HG03196 (cell line): ENCODE data around the gene NME9.

Source experiments
- ATAC-seq: cut with Tn5 transposase; IDR thresholded peaks from one replicate; pipeline ENCODE4 v1.9.1; 2021; ENCODE audit not compliant: unreplicated experiment

NME9 gene

DNA sequence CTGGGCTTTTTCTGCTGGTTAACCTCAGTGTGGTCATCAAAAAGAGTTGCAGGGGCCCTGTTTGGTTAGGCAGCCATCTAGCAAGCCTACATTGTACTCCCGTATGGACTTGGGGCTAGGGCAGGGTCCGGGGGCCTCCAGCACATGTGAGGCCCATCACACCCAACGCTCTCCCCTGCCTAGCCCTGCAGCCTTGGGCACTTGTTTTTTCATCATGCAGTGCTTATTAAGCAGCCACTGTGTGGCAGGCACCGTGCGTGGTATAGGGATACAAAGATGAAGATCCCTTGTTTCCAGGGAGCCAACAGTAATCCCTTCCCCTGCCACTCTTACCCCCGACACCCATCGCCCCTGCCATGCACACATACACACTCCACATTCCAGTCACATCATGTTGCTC, 32.9 kb upstream of the NME9 start:
- ATAC-seq, result no peak

DNA sequence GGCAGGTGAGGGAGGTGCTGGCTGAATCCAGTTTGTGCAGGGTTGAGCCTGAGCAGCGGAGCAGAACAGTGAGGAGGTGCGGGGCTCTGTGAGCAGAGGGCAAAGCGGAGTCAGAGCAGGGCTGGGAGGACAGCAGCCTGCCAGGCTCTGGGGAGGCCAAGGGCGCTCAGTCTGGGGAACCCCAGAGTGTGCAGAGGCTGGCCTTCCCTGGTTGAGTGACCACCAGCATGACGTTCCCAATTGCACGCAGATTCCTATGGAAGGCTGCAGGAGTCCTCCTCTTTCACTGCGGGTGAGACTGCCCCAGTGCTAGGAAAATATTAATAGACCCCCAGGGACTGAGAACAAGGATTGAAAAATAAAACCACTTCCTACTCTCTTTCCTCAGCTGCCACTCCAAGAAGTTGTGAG, 31.9 kb upstream of the NME9 start:
- no peak for ATAC-seq

DNA sequence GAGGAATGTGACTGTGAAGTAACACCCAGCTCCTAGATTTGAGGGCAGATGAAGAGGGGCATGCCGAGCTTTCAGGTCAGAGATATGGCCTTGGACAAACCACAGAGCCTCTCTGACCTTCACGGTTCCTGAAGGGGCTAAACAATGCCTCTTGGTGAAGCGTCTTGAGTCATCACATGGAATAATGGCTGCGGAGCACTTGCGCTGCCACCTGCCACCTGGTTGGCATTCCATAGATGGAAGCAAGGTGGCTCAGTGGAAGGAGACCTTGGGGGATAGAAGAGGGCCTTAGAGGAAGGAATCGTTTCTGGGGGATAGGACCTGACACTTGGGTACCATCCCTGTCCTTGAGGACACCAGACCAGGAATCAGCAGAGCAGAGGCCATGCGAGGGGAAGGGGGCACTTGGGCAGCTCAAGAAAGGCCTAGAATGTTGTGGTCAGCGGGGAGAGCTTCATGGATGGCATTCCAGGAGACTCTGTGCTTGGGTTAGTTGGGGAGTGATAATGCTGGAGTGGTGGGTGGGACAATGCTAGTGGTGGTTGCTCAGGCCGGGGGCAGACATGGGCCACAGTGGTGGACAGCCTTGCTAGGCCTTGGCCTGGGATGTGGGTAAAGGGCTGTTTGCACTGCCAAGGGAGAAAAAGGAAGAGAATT, 31.3 kb upstream of the NME9 start:
- ATAC-seq, result no peak

DNA sequence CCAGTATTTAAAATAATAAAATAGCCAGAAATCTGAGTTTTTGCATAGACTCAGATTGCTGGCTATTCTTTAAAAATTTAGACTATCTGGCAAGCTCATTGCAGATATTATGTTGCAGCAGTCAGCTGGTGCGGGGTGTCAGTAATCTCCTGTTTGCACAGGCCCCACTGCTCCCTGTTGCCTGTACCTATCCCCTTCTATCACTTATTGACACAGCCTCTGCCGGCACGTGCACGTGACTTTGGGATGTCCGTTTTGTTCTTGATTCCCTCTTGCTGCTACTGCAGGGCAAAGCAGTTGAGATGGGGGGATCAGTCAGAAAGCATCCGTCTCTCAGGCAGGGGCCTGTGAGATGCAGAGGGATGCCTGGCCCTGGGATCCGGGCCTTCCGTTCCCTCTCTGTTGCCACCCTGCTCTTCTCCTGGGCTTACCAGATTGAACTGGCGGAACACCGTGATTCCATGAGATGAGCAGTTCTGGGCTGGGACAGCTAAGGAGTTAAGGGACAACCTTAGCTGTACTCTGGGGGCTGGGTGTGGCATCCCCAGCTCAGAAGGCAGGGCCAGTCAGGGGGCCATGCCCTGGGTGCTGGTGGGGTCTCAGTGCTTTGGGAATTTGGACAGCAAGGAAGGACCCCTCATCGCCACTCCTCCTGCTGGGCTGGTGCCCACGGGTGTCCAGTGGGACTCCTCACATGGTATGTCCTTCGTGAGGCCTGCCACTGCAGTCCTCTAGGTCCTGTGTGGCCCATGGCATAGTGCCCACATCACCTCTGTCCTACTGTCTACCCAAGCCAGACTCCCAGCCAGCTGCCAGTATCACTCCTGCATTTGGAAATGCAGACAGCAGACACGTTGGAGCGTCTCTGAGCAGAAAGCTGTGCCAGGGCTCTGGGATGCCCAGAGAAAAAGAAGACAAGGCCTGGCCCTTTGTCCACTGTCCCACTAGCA, 30.5 kb upstream of the NME9 start:
- no peak for ATAC-seq

DNA sequence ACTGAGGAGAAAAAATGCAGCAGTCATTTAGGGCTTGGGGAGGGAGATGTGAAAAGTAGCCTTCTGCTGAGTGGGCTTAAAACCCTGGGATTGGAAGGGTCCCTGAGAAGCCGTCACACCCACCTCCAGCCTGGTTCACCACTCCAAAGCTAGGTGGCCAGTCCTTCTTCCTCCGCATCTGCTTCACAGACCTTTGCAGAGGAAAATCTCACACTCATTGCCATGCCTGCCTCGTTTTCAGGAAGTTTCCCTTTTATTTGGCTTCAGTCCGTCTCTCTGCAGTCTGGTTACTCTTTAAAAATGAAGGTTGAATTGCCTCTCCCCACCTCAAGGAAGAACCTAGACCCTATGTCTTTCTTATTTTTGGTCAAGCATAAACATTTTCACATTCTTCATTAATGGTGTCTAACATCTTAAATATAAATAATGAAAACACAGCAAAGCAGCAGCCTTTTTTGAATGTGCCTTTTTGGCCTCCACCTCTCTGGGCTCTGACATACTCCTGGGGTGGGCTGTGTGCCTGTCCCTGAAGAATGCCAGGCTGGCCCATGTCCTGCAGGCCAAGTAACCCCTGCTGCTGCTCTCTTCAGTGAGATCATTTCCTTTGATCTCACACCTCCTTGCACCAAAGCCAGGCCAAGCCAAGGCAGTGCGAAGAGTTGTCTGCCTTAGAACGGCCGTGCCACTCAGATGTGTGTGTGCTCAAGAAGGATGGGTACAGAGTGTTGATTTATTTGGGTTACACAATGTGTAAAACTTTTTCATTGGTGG, 29.7 kb upstream of the NME9 start:
- ATAC-seq, result no peak

DNA sequence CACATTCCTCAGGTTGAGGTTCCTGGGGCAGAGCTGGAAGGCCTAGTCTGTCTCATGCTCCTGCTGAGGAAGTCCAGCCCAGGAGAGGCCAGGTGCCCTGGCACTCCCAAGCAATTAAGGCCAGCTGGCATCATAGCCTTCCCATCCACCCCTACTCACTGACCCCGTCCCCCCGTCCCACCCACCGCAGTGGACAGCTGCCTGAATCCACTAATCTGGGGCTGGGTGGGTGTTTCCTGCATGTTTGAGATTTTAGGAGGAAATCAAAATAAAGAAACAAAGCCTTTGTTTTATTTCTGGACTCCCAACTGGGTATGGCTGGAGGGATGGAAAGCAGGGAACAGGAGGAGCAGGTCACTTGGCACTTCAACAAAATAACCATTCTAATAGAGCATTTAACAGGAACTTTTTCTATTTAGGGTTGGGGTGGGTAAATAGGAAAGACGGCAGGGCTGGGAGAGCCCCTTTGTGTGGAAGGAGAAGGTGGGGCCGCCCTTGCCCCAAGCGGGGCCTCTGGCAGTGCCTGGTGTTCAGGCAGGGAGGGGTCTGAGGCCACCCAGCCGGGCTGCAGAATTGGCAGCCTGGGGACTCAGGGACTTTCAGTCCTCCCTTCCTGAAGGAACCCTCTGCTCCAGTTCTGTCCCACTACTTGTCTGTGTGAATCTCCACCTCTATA, 27.2 kb upstream of the NME9 start:
- no peak for ATAC-seq

DNA sequence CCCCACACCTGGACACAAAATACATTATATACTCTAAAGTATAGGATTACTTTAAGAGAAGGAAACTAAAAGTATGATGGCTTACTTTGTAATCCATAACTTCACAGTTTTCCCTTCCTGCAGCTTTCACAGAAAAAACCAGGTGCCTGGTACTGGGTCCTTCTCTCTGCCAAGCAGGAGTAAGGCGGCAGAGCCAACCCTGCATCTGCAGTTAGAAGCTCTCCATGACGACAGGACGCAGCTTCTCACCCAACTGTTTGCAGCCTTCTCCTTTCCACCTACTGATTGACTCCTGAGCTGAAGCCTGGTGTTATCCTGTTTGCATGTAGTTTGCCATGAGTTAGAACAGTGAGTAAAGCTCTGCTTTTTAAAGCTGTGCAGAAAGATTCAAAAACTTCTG, 25.4 kb upstream of the NME9 start:
- ATAC-seq, result no peak

DNA sequence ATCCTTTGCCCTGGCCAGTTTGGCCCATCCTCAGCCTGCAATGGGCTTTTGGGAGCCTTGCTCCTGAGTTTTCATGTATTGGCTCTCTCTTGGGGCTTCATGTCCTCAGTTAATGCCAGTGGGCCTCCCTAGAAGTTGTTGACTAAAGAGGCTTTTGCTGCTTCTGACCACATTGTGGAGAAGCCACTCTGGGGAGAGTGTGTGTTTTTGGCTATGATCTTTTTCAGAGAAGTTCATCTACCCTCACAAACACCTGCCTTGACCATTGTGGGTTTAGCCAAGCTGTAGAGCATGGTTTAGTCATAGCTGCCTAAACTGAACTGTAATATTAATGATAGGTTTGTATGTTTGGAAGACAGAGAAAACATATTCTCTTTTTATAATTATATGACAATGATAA, 24.7 kb upstream of the NME9 start:
- no peak for ATAC-seq

DNA sequence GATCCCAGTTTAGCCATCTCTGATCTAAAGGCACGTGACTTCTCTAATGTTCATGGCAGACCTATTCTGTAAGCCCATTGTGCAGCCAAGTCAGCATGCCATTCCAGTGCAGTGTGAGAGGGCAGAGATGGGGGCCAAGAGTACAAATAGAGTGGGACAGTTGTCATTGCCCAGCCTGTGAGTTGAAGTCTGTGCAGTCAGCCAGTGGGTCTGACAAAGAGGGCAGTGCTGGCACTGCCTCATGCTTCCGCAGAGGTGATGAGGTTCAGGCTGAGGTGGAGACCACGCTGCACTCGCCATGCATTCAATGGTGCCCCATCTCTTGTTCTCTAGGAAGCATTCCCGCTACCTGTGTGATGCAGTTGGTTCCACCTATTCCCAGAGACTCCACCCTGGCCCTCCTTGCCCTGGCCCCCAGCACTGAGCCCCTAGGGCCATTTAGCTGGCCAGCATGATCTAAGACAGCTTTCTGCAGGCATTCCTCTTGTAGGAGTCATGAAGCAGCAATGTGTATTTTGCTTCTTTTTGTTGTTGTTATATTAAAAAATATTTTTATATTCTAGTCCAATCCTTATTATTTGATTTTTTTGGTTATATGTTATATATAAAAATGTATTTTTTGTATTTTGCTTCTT, 22.4 kb upstream of the NME9 start:
- ATAC-seq, result no peak

DNA sequence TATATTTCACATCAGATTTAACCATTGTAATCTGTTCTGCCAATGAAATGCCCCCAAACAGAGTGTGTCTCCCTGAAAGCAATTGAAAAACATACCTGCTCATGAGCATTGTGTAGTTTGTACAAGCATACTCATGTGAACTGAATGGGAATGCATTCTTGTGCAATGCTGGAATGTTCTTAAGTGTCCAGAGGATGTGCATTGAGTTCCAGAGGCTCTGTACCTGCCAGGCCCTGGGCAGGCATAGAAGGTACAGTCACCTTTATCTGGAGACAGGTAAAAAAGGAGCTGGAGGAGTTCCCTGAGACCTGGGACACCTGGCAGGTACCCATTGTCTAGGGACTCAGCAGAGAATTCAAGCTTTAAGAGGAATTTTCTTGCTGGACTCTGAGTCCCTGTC, 21.5 kb upstream of the NME9 start:
- ATAC-seq, result no peak

DNA sequence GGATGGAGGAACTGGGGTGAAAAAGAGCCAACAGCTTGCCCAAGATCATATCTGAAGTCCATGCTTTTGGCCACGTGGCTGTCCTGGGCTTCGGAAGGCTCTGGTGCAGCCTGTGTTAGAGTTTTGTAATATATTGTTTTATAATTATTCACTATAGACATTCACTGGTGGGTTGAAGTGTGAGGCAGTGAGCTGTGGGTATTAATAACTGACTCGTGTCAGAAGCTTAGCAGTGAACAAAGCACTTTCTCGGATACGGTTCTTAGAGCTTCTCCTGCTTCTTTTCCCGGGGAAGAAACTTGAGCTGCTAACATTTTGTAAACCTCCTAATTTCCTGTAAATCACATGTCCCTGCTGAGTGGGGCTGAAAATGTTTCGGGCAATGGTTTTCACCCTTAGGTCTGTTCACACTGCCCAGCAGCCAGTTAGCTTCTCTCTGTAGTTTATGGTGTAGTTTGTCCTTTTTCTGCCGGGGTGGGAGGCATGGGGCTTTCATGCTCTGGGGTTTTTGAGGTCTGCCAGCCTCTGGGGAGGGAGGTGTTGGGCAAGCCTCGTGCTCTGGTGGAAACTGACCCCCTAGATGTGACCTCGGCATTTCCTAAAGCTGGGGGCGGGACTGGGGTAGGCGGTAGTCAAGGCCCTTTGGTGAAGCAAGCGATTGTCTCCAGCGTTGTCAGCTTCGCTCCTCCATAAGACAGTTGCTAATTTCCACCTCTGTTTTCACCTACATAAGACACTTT, 20.4 kb upstream of the NME9 start:
- no peak for ATAC-seq

DNA sequence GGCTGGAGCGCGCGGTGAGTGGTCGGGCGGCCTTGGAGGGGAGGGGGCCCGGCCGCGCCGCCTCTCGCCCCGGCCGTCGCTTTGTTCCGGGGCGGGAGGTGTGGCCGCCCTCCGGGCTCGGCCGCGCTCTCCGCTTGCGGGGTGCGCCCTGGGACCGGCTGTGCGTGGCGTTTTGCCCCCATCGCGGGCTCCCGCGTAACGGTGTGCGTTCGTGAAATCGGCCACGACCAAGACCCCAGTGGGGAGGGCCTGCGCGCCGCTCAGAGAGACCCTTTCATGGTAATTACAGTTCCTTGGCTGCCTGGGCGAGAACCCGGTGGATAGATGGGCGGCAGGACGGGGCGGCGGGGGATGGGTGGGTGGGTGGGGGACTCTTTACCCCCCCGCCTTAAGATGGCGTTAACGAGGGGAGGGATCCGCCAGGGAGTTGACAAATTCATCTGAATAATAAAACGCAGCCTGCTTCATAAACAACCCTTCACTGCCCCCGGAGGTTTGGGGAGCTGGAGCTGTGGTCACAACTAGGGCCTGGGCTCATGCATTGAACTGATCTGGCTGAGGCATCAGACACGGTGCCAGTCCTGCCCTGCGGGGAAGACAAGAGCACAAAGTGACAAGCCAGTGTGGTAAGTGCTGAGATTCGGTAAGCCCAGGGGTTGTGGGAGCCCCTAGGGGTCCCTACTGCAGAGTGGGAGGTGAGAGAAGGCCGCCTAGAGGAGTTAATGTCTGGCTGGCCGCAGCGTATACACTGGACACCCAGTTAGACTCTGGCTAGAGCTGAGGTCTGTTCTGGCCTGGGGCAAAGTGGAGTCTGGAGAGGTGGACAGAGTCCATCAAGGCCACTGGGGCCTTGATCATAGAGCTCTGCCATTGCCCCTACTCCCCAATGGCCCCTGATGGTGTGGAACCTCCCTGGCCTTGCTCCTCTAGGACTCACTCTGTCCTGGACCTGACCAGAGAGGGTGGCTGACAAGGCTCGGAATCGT, 19.4 kb upstream of the NME9 start:
- ATAC-seq, result no peak

DNA sequence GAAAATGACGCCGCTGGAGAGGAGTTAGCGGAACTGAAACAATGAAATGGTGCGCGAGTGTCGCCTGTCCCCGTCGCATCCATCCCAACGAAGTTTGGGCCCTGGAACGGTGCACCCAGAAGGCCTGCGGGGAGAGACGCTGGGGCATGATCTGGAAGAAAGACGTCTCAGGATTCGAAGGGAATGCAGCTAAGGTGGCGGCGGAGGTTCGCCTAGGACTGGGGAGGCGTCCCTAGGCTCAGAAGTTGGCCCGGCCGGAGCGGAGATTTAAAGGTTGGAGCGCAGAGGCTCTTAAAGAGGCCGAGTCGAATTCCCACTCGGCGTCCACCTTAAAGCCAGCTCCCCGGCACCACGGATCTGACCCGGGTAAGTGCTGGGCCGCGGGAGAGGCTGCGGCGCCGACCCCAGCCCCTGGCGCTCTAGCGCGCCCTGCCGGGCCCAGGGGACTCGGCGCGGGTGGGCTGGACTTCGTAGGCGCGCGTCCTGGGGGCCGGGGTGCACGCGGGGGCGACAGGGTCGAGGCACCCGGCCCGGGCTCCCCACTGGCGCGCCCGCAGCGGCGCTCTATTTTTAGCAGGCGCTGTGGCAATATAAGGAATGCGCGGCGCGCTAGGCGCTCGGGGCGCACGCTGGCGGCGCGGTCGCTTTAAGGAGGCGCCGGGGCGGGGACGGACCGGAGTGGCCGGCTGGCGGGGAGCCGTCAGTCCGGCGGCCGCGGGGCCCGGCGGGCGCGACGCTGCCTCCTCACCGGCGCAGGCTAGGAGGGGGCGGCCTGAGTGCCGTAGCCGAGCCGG, 18.5 kb upstream of the NME9 start, which contains the start of gene MRAS:
Gene MRAS, plus strand, starts transcription at position 620 of the 794 bp plus-strand sequence. CDS start 24,305 bp downstream, outside the sequence.
- ATAC-seq, result no peak

DNA sequence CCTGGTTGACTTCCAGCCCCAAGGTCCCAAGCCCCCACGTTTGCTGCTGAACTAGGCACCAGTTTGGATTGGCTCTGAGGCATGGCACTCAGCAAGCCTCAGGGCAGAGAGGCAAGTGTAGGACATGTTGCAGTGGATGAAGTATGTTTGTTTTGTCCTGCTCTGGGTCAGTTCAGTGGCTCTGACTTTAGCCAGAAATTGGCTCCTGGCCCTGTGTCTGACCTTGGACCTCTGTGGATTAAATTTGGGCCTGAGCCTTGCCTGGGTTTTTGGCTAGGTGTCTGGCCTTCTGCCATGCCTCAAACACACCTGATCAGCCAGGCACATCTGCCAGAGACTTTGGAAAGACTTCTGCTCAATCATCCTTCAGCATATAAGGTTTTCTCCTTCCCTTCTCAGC, 15.1 kb upstream of the NME9 start:
- no peak for ATAC-seq

DNA sequence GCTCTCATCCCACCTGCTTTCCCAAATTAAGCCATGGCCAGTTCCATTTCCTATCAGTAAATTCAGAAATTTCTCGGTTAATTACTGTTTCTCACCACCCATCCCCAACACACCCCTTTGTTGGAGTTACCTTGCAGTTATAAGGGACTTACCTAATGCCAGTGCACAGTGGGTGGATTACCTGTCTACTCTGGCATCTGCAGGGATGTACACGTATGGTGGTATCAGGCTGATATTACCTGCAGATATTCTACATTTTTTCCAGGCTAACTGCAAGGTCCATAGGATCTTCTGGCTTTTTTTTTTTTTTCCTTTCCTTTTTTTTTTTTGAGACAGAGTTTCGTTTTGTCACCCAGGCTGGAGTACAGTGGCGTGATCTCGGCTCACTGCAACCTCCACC, 10.9 kb upstream of the NME9 start:
- no peak for ATAC-seq

DNA sequence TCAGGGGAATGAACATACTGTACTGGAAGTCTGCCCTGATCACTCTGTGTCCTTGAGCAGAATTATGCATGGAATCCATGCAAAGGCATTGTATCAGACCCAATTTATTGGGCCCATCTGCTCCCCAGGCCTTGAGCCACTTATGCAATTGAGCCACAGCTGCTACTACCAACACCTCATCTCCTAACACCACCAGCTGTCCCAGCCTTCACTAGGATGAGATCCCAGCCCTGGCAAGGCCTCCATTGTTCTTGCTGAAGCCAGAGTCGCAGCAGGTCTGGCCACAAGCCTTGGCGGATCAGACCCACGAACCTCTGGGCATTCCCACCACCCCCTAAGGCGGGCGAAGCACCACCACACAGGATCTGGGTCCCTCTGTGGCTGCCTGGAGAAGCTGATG, 9.2 kb upstream of the NME9 start:
- ATAC-seq, result no peak

DNA sequence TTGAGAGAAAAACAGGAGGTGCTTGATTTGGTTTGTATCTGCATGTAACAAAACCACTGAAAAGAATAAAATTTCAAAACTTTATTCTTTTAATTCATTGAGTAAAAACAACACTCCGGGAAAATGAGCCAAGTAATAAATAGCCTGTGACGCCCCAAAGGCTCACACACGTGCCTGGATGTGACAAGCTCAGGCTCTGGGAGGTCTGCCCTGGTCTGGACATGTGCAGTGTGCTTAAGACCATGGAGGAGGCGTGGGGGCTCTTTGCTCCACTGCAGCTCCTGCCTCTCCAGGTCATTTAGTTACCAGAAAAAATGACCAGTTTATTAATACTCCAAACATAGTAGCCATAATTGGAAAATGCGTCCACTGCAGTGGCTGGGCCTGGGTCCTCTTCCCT, 8.6 kb upstream of the NME9 start:
- no peak for ATAC-seq

DNA sequence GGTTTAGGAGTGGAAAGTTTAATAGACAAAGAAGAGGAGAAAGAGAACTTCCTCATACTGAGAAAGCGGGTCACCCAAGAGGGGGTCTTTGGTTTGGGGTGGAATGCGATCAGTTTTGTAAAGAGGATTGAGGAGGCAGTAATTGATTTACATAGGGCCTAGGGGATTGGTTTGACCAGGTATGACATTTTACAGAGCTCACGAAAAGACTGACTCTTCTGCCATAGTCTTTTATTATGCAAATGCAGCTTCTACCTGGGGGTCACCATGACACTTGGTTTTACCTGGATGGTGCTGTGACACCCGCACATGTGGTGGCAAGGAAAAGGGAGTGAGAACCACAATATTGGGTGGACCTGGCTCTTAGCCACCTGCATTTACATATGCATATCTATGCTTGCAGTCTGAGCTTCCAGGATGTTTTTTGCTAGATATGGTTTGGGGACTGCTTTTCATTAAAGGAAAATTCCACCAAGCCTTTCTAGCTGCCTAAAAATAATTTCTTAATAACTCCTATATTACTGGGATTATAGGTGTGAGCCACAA, 6.9 kb upstream of the NME9 start:
- ATAC-seq, result no peak
